ENCODE measurements around the gene EPC2.

EPC2 gene

GRCh38 chr2:148619560-148620195 is 24.9 kb upstream of the EPC2 start:
- TF ChIP-seq ZFX (IDR thresholded peaks at IDR 0.05), result no peak
- TF ChIP-seq, protein P1, sequence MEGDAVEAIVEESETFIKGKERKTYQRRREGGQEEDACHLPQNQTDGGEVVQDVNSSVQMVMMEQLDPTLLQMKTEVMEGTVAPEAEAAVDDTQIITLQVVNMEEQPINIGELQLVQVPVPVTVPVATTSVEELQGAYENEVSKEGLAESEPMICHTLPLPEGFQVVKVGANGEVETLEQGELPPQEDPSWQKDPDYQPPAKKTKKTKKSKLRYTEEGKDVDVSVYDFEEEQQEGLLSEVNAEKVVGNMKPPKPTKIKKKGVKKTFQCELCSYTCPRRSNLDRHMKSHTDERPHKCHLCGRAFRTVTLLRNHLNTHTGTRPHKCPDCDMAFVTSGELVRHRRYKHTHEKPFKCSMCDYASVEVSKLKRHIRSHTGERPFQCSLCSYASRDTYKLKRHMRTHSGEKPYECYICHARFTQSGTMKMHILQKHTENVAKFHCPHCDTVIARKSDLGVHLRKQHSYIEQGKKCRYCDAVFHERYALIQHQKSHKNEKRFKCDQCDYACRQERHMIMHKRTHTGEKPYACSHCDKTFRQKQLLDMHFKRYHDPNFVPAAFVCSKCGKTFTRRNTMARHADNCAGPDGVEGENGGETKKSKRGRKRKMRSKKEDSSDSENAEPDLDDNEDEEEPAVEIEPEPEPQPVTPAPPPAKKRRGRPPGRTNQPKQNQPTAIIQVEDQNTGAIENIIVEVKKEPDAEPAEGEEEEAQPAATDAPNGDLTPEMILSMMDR (conservative IDR thresholded peaks at IDR 0.05), result no peak
- no peak overlapping the region for H3K27ac ChIP-seq

DNA sequence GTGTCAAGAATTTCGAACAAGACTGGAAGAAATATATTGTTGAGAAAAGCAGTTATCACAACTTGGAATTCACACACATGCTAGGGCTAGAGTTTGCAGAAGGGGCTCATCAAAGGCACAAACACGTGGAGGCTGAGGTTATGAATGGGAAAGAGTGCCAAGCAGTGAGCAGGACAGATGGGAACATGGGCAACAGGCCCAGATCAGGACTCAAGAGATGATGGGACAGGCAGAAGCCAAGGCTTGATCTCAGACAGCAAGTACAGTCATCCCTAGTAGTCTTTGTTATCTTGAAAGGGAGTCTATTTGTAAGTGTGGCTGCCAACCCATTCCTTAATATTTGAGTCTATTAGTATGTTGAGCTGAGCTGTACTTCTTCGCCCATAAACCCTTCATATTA is 22.2 kb upstream of the EPC2 start:
- TF ChIP-seq, protein P1 (conservative IDR thresholded peaks at IDR 0.05), result no peak
- TF ChIP-seq ZFX (IDR thresholded peaks at IDR 0.05), result no peak

DNA sequence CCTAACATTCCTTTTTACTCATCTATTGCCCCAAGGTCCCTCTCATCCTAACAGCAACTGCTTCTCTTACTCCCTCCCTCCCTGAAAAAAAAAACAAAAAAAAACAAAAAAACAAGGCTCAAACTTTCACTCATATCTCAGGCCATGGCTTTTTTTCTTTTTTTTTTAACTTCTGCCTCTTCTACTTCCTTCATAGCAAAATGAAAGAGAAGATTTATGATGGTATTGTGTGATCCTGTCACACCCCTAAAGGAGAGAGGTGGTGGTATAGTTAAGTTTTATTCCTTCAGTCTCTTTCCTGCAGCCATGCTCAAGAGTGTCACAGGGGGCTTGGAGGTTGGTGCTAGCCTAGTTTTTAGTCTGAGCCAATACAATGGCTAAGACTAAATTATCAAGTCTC is 21.5 kb upstream of the EPC2 start:
- TF ChIP-seq, protein P1 (conservative IDR thresholded peaks at IDR 0.05), result no peak
- TF ChIP-seq ZFX (IDR thresholded peaks at IDR 0.05), result no peak
- H3K27ac ChIP-seq, result no peak overlapping the region

More for the DNA sequence above, 22.2 kb upstream of the EPC2 start:
- no peak overlapping the region for H3K27ac ChIP-seq

DNA sequence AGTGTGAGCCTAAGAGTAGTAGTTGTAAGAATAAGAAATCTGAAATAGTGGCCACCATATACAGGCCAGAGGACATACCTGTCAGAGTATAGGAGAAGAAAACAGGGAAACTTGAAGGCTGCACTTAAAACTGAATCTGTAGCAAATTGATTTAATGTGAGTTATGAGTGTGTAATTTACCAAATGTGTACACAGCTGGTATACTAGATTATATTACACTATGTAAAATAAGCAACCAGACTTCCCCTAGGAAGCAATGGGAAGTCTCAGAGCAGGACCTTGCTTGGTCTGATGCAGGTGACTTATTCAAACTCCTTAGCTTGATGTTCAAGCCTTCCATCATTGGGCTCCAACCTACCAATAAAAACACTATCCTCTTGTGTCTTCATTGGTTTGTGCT is 17.3 kb upstream of the EPC2 start:
- TF ChIP-seq, protein P1 (conservative IDR thresholded peaks at IDR 0.05), result no peak
- TF ChIP-seq ZFX (IDR thresholded peaks at IDR 0.05), result no peak
- no peak overlapping the region for H3K27ac ChIP-seq

DNA sequence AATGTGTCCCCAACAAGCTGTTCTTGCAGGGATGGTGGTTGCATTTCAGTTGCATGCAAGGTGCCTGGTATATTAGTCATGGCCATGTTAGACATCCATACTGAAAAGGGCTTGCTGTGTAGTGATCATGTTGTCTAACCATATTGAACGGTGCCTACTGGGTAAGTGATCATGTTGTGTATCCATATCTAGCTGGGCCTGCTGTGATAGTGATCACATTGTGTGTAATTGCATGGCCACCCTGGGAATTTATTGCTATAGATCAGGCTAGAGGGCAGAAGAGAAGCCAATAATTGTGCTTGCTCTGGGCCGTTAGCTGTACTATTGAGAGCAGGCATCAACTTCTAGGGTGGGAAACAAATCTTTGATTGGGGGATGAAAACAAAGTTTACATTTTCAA is 9.8 kb upstream of the EPC2 start:
- no peak for TF ChIP-seq ZFX (IDR thresholded peaks at IDR 0.05)
- TF ChIP-seq, protein P1 (conservative IDR thresholded peaks at IDR 0.05), result no peak
- H3K27ac ChIP-seq, result no peak overlapping the region

GRCh38 chr2:148638543-148638942 is 6.0 kb upstream of the EPC2 start:
- H3K27ac ChIP-seq, result no peak overlapping the region
- no peak for TF ChIP-seq ZFX (IDR thresholded peaks at IDR 0.05)
- TF ChIP-seq, protein P1 (conservative IDR thresholded peaks at IDR 0.05), result no peak

GRCh38 chr2:148640767-148641166 is 3.8 kb upstream of the EPC2 start:
- no peak for TF ChIP-seq ZFX (IDR thresholded peaks at IDR 0.05)
- TF ChIP-seq, protein P1 (conservative IDR thresholded peaks at IDR 0.05), result peak; percentile 28
- no peak overlapping the region for H3K27ac ChIP-seq

Data from C4-2B (cell line).